Activated naive CD4-positive, alpha-beta T cell treated with anti-CD3 and anti-CD28 coated beads, Interleukin-2, amount 10 ng/mL, durations not matched to agents 7 days and 5 days (primary cell): ENCODE data around the gene ATF4.
"Not testable (repeated sequence)": the region's sequence is repeated elsewhere in the genome, so short reads cannot be mapped to it uniquely, and the experiment has no call there.

Source experiments
- CTCF ChIA-PET: fragments of 350-600 bp; sonication (Branson Sonifier 250); formaldehyde crosslinking; loops from one replicate; lab custom pipeline; 2021; ENCODE audit warnings: antibody characterized with exemption; lab: Charles Lee
- DNase-seq: peaks from one replicate; pipeline ENCODE4 v3.0.0-alpha.2; 2020
- H3K27ac Mint-ChIP-seq: one replicate; pipeline ENCODE4 v1.8.0; 2021; ENCODE audit warnings: mild to moderate bottlenecking, moderate library complexity, mixed read lengths
- H3K27me3 Mint-ChIP-seq: one replicate; pipeline ENCODE4 v1.8.0; 2021; ENCODE audit warnings: mild to moderate bottlenecking, mixed read lengths
- H3K36me3 Mint-ChIP-seq: one replicate; pipeline ENCODE4 v1.8.0; 2021; ENCODE audit warnings: mixed read lengths
- H3K4me1 Mint-ChIP-seq: one replicate; pipeline ENCODE4 v1.8.0; 2021; ENCODE audit warnings: mixed read lengths
- H3K4me3 Mint-ChIP-seq: one replicate; pipeline ENCODE4 v1.8.0; 2021; ENCODE audit warnings: mild to moderate bottlenecking, moderate library complexity, mixed read lengths
- H3K9me3 Mint-ChIP-seq: one replicate; pipeline ENCODE4 v1.8.0; 2021; ENCODE audit warnings: mixed read lengths

The ATF4 gene

GRCh38 chr22:39510529-39511149, 9.7 kb upstream of the ATF4 start:
- no peak overlapping the region for H3K27ac Mint-ChIP-seq
- peaks cover 30% of the 10 kb centered on the region for H3K4me1 Mint-ChIP-seq
- no peak overlapping the region for H3K4me3 Mint-ChIP-seq
- H3K9me3 Mint-ChIP-seq, result no peaks in the 10 kb centered on the region
- peaks cover 59% of the 10 kb centered on the region for H3K36me3 Mint-ChIP-seq
- H3K27me3 Mint-ChIP-seq, result no peaks in the 10 kb centered on the region
- CTCF ChIA-PET, result interaction anchor here (0.8 to 12.1 kb wide), 4 partner anchors 9 to 18 kb away, joined by 3 to 152 read pairs (median 5); partner anchors contain the start of gene ATF4
- DNase-seq, result no peak

- CTCF ChIA-PET, result interaction anchor here (1.7 to 12.1 kb wide), 2 partner anchors 15 to 18 kb away, joined by 4 to 152 read pairs; no protein-coding TSS in a partner anchor
- Mint-ChIP-seq H3K4me3 (no peak overlapping the region), H3K9me3 (no peaks in the 10 kb centered on the region), H3K27ac (no peak overlapping the region), H3K27me3 (no peaks in the 10 kb centered on the region), H3K36me3 (peaks cover 58% of the 10 kb centered on the region), H3K4me1 (peaks cover 33% of the 10 kb centered on the region)
- DNase-seq, result no peak
These were observed 9.1 kb upstream of the ATF4 start for GRCh38 chr22:39511226-39511625.

GRCh38 chr22:39512026-39512425, 8.3 kb upstream of the ATF4 start:
- Mint-ChIP-seq H3K4me1 (peaks cover 27% of the 10 kb centered on the region), H3K36me3 (peaks cover 53% of the 10 kb centered on the region), H3K9me3 (no peaks in the 10 kb centered on the region), H3K4me3 (no peak overlapping the region), H3K27me3 (no peaks in the 10 kb centered on the region), H3K27ac (no peak overlapping the region)
- no peak for DNase-seq
- CTCF ChIA-PET, result interaction anchor here (0.6 to 12.1 kb wide), 3 partner anchors 16 to 22 kb away, joined by 4 to 152 read pairs (median 4); no protein-coding TSS in a partner anchor

GRCh38 chr22:39513791-39514190, 6.6 kb upstream of the ATF4 start:
- peaks cover 35% of the 10 kb centered on the region for H3K4me1 Mint-ChIP-seq
- no peaks in the 10 kb centered on the region for H3K27me3 Mint-ChIP-seq
- no peak overlapping the region for H3K27ac Mint-ChIP-seq
- H3K36me3 Mint-ChIP-seq, result peaks cover 49% of the 10 kb centered on the region
- DNase-seq, result no peak
- H3K9me3 Mint-ChIP-seq, result no peaks in the 10 kb centered on the region
- CTCF ChIA-PET, result interaction anchor here (1.3 to 12.1 kb wide), 8 partner anchors 9 to 511 kb away, joined by 4 to 152 read pairs (median 9); partner anchors contain the start of gene MIEF1
- H3K4me3 Mint-ChIP-seq, result no peak overlapping the region

GRCh38 chr22:39514373-39514973, 5.9 kb upstream of the ATF4 start:
- Mint-ChIP-seq H3K9me3 (no peaks in the 10 kb centered on the region), H3K4me3 (no peak overlapping the region), H3K36me3 (peaks cover 45% of the 10 kb centered on the region), H3K27ac (peak overlapping the region; percentile 35), H3K27me3 (no peaks in the 10 kb centered on the region), H3K4me1 (peaks cover 38% of the 10 kb centered on the region)
- peak; percentile 74 for DNase-seq
- CTCF ChIA-PET, result interaction anchor here (0.9 to 12.1 kb wide), 10 partner anchors 10 to 525 kb away, joined by 3 to 152 read pairs (median 8); partner anchors contain the start of gene MIEF1

GRCh38 chr22:39515266-39516050, 4.9 kb upstream of the ATF4 start:
- Mint-ChIP-seq H3K27ac (peak overlapping the region; percentile 54), H3K4me1 (peaks cover 38% of the 10 kb centered on the region), H3K27me3 (peaks cover 6% of the 10 kb centered on the region), H3K9me3 (no peaks in the 10 kb centered on the region), H3K36me3 (peaks cover 46% of the 10 kb centered on the region), H3K4me3 (no peak overlapping the region)
- no peak for DNase-seq
- CTCF ChIA-PET, result interaction anchor here (0.6 to 12.1 kb wide), 12 partner anchors 11 to 524 kb away, joined by 3 to 152 read pairs (median 7); partner anchors contain the start of genes MIEF1 and TAB1

GRCh38 chr22:39517470-39517869, 2.9 kb upstream of the ATF4 start:
- Mint-ChIP-seq H3K4me3 (no peak overlapping the region), H3K9me3 (no peaks in the 10 kb centered on the region), H3K27ac (no peak overlapping the region), H3K36me3 (peaks cover 52% of the 10 kb centered on the region), H3K27me3 (peaks cover 7% of the 10 kb centered on the region), H3K4me1 (peaks cover 47% of the 10 kb centered on the region)
- CTCF ChIA-PET, result interaction anchor here (1.2 to 12.1 kb wide), 6 partner anchors 13 to 129 kb away, joined by 3 to 152 read pairs (median 8); partner anchors contain the start of genes MIEF1 and TAB1
- DNase-seq, result no peak

GRCh38 chr22:39518144-39518786, 2.1 kb upstream of the ATF4 start:
- Mint-ChIP-seq H3K4me3 (peak overlapping the region; percentile 93), H3K36me3 (peaks cover 58% of the 10 kb centered on the region), H3K9me3 (no peaks in the 10 kb centered on the region), H3K27me3 (peaks cover 7% of the 10 kb centered on the region), H3K4me1 (peaks cover 55% of the 10 kb centered on the region), H3K27ac (peak overlapping the region; percentile 98)
- DNase-seq, result no peak
- CTCF ChIA-PET, result interaction anchor here (1.2 to 12.1 kb wide), 5 partner anchors 12 to 129 kb away, joined by 3 to 152 read pairs (median 9); partner anchors contain the start of gene MIEF1

- Mint-ChIP-seq H3K27me3 (peaks cover 7% of the 10 kb centered on the region), H3K27ac (peak overlapping the region; percentile 98), H3K4me1 (peaks cover 58% of the 10 kb centered on the region), H3K36me3 (peaks cover 57% of the 10 kb centered on the region), H3K9me3 (no peaks in the 10 kb centered on the region), H3K4me3 (peak overlapping the region; percentile 93)
- DNase-seq, result peak; percentile 57
- CTCF ChIA-PET, result interaction anchor here (1.0 to 12.1 kb wide), 10 partner anchors 9 to 200 kb away, joined by 3 to 152 read pairs (median 6); partner anchors contain the start of genes MIEF1, RPL3 and TAB1
These were observed 1.2 kb upstream of the ATF4 start for GRCh38 chr22:39518996-39519680.

GRCh38 chr22:39519681-39520225, 609 bp upstream of the ATF4 start:
- peak; percentile 98 for DNase-seq
- Mint-ChIP-seq H3K9me3 (no peaks in the 10 kb centered on the region), H3K4me1 (peaks cover 59% of the 10 kb centered on the region), H3K4me3 (peak overlapping the region; percentile 93), H3K27me3 (peaks cover 7% of the 10 kb centered on the region), H3K36me3 (peaks cover 58% of the 10 kb centered on the region), H3K27ac (peak overlapping the region; percentile 98)
- CTCF ChIA-PET, result interaction anchor here (0.6 to 1.2 kb wide), 9 partner anchors 9 to 201 kb away, joined by 3 to 9 read pairs (median 5); partner anchors contain the start of genes MIEF1, RPL3 and TAB1

GRCh38 chr22:39521106-39521885, 934 bp downstream of the ATF4 start:
- H3K4me1 Mint-ChIP-seq, result peaks cover 59% of the 10 kb centered on the region
- H3K4me3 Mint-ChIP-seq, result peak overlapping the region; percentile 93
- H3K27ac Mint-ChIP-seq, result peak overlapping the region; percentile 98
- H3K36me3 Mint-ChIP-seq, result peaks cover 60% of the 10 kb centered on the region
- CTCF ChIA-PET, H3K27me3 Mint-ChIP-seq, DNase-seq, H3K9me3 Mint-ChIP-seq: not testable (repeated sequence)

- H3K9me3 Mint-ChIP-seq, H3K27me3 Mint-ChIP-seq, DNase-seq, CTCF ChIA-PET: not testable (repeated sequence)
- Mint-ChIP-seq H3K4me1 (peaks cover 64% of the 10 kb centered on the region), H3K27ac (peak overlapping the region; percentile 98), H3K4me3 (peak overlapping the region; percentile 93), H3K36me3 (peaks cover 61% of the 10 kb centered on the region)
These were observed 1.7 kb downstream of the ATF4 start for GRCh38 chr22:39522091-39522490.
